Prostate gland (tissue), 2 donors: ENCODE data around the gene RFX6.

ENCODE experiments used
- CTCF ChIP-seq, 4 experiments: fragments of 200-600 bp in 2 of 4; fragments of 450-650 bp in 2 of 4; sonication (generic) in 2 of 4; IDR thresholded peaks; 1 replicate in 3 of 4; 2 replicates in 1 of 4; pipeline ENCODE4 v1.5.1; 2016 to 2019; ENCODE audit warnings: antibody characterized with exemption in 4 of 4, mild to moderate bottlenecking in 2 of 4, moderate library complexity in 2 of 4
- POLR2A ChIP-seq: fragments of 450-650 bp; IDR thresholded peaks from one replicate; pipeline ENCODE4 v1.6.1; 2016; ENCODE audit warnings: antibody characterized with exemption, mild to moderate bottlenecking
- POLR2AphosphoS5 ChIP-seq: sonication (generic); formaldehyde crosslinking; IDR thresholded peaks from one replicate; pipeline ENCODE4 v1.6.1; 2017; ENCODE audit warnings: antibody characterized with exemption

GRCh38 chr6:116887894-116888293, 10.9 kb downstream of the RFX6 start:
- TF ChIP-seq CTCF (IDR thresholded peaks at IDR 0.05) (no peak), POLR2A (no peak), POLR2AphosphoS5 (no peak)
